ENCODE measurements around the gene RUBCN.
"Not testable (repeated sequence)": the region's sequence is repeated elsewhere in the genome, so short reads cannot be mapped to it uniquely, and the experiment has no call there.

DNA sequence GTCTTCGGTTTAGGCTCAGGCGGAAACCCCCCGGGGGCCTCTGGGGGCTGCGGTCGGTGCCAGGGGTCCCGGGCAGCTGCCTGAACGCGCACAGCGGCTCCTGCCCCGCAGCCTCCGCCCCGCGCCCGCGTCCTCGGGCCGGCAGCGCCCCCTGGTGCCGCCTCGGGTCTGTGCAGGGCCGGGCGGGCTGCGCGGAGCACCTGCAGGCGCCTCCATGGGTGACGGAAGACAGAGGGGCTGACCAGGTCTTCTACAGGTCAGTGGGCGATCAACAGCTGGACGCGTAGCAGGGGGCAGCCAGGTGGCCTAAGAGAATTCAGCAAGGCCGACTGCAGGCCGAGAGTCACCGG, 71.6 kb downstream of the RUBCN start:
- TF ChIP-seq CTCF (IDR thresholded peaks at IDR 0.05); EZH2 (IDR thresholded peaks at IDR 0.05; ENCODE audit: borderline replicate concordance, insufficient read depth, low read depth, low read length, poor library complexity, severe bottlenecking): not testable (repeated sequence)
